Bronchial epithelial cell (primary cell): ENCODE measurements around the gene SLC1A2. TPM values are rescaled to one million over a fixed set of nuclear protein-coding genes. Genes with fewer than 3 reads are reported as not detected.

Source experiments
- DNase-seq: peaks from one replicate; pipeline ENCODE4 v3.0.0-alpha.2; 2010; ENCODE audit warnings: low read depth
- FAIRE-seq: peaks from 2 replicates; lab custom pipeline; 2011; peaks lifted over from hg19 to GRCh38; lab: Jason Lieb, UNC
- H3K27me3 ChIP-seq: 2 replicates; pipeline ENCODE4 v1.5.1; 2011; ENCODE audit warnings: low read length; ENCODE audit not compliant: control insufficient read depth, insufficient read depth
- H3K36me3 ChIP-seq: 2 replicates; pipeline ENCODE4 v1.5.1; 2011; ENCODE audit warnings: low read length; ENCODE audit not compliant: control insufficient read depth, insufficient read depth
- H3K4me3 ChIP-seq: 2 replicates; pipeline ENCODE4 v1.5.1; 2011; ENCODE audit warnings: mild to moderate bottlenecking, low read depth, low read length, control low read depth
- total RNA-seq: library from RNA; depleted of rRNA; stranded (reverse); fragments of >200 nt; gene quantifications from 2 replicates; pipeline ENCODE4 v1.2.1, GENCODE V29; 2014
- TF ChIP-seq, protein P1 (sequence below): IDR thresholded peaks from 2 replicates; pipeline ENCODE4 v1.5.1; 2011; ENCODE audit warnings: mild to moderate bottlenecking, moderate library complexity, low read length, control low read depth, inconsistent platforms; ENCODE audit not compliant: insufficient read depth, severe bottlenecking

The SLC1A2 gene
- total RNA-seq, 1 donor from 2014 or later: under 0.01 TPM

DNA sequence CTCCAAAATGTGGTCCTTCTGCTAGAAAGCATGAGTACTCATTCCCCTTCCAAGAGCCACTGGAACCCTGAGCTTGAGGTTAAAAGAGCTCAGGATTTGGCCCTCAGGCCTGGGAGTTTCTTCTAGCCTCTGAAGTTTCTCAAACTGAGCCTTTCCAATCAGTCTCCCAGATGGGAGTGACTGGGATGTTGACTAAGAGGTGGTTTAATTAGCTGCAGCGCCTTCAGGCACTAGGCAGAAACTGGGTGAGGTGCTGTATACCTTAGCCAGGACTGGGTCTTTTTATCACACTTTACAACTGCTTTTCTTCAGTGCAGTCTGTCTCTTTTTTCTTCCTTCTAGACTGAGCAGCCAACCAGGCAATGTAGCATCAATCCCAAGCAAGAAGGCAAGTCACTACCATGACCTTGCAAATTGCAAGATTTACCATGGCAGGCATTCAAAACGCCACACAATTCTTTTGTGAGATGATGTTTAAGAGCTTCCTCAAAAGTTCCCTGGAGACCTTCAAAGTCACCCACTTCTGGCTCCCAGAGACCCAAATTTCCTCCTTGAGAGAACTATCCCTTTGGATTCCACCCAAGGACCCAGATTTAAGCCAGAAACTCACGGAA lies 93.0 kb downstream of the SLC1A2 start:
- peak; percentile 68 for DNase-seq
- H3K4me3 ChIP-seq: no peak overlapping the region
- no peaks in the 10 kb centered on the region for H3K36me3 ChIP-seq
- TF ChIP-seq, protein P1, sequence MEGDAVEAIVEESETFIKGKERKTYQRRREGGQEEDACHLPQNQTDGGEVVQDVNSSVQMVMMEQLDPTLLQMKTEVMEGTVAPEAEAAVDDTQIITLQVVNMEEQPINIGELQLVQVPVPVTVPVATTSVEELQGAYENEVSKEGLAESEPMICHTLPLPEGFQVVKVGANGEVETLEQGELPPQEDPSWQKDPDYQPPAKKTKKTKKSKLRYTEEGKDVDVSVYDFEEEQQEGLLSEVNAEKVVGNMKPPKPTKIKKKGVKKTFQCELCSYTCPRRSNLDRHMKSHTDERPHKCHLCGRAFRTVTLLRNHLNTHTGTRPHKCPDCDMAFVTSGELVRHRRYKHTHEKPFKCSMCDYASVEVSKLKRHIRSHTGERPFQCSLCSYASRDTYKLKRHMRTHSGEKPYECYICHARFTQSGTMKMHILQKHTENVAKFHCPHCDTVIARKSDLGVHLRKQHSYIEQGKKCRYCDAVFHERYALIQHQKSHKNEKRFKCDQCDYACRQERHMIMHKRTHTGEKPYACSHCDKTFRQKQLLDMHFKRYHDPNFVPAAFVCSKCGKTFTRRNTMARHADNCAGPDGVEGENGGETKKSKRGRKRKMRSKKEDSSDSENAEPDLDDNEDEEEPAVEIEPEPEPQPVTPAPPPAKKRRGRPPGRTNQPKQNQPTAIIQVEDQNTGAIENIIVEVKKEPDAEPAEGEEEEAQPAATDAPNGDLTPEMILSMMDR: no peak
- H3K27me3 ChIP-seq: no peaks in the 10 kb centered on the region
- FAIRE-seq: no peak

DNA sequence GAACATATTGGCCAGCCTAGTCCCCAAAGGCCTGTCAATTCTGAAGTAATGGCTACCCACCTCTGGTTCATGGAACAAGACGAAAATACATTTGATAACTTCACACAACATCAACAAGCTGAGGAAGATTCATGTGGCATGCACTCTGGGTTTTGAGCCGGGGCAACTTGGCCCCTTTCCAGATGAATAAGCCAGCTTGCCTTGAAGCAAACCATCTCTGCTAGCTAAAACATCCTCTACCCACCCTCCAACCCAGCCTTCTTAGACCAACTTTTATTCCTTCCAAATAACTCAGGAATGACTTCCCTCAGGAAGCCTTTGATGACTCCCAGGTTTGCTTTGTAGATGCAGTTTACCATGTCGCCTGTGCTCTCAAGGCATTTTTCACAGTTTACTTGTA lies 94.4 kb downstream of the SLC1A2 start:
- TF ChIP-seq, protein P1: no peak
- Histone ChIP-seq H3K36me3 (no peaks in the 10 kb centered on the region), H3K4me3 (no peak overlapping the region), H3K27me3 (no peaks in the 10 kb centered on the region)
- FAIRE-seq: no peak
- peak; percentile 33 for DNase-seq

DNA sequence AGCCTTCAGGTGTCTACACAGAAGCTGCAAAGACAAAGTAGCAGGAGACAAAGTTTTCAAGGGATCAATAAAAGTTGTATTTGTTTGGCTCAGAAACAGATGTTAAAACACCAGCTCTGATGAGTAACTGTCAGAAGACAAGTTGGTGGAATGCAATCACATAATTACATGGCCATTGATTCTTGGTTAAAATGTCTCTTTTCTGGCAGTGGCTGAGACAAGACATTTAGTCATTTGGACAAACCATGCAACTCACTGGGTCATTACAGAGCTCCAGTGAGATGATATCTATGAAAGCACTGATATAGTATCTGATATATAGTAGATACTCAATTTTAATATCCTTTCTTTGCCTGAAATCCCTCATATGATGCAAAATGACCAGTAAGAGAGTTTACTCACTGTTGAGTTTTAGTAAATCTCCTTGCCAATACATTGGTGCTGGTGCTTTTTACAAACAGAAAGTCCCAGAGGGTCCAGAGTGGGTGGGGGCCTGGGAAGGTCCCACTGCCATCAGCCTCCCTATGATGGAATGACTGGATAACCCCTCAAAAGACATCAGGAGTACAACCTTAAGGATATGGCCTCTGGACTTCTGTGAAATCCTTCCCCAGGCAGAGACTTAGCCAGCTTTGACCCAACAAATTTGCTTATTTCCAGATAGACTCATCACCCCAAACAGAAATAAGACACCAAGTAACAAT lies 95.0 kb downstream of the SLC1A2 start:
- H3K36me3 ChIP-seq: no peaks in the 10 kb centered on the region
- no peak overlapping the region for H3K4me3 ChIP-seq
- DNase-seq: no peak
- H3K27me3 ChIP-seq: no peaks in the 10 kb centered on the region
- FAIRE-seq: no peak
- TF ChIP-seq, protein P1: no peak

DNA sequence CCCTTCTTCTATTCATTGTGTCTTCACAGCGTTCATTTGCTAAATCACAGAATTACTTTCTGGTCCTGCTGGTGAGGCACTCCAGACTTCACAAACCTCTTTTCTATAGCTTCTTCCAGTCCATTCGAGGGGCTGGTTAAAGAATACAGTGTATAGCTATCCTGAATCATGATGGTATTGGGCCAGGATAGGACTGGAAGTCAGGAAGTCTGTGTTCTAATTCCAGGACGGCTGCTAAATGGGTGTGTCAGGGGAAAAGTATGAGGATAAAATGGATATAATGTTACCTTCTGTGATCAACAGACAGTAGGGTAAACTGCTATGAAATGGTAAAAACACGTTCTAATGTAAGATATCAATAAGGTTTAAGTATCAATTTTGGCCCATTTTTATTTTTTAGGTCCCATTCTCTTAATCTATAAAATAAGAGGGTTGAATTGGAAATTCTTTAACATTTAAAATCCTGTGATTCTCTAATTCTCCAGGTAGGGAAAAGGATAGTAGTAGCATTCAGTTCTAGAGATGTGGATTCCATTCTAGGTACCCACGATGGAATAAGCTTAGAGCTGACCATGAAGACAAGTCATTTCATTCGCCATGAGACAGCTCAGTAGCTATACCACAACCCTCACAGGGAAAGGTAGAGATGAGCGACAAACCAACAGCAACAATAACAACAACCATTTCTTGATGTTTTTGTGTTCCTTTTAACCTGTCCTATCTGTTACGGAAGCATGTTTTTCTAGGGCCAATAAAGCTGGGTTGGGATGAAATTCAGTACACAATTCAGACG lies 96.1 kb downstream of the SLC1A2 start:
- H3K27me3 ChIP-seq: no peaks in the 10 kb centered on the region
- TF ChIP-seq, protein P1: no peak
- no peak for FAIRE-seq
- peak; percentile 70 for DNase-seq
- no peaks in the 10 kb centered on the region for H3K36me3 ChIP-seq
- no peak overlapping the region for H3K4me3 ChIP-seq

DNA sequence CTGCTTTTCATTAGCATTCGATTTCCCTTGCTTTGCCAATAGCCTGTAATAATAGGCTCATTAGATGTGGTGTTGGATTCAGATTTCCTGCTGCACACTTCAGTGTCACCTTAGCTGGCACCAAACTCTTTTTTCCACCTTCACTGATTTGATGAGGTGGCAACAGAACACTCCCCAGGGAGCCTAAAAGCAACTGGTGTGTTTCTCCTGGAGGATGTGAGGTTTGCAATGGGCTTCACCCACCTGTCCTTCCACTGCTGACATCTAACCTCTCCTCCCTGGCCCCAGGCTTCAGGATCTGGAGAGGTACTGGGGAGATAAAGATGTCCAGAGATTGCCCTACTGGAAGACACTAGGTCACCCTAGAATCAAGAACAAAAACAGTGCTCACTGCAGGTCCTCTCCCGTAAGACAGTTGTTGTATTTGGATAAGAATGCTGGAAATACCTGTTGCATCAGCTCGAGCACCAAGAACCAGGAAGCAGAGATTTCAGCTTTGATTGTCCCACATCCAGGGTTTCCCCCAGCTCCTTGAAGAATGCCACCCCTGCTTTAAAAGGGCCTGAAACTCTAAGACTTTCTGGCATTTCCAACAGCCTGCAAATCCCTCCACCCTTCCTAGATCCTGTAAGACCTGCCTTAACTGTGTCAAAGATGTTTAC lies 96.9 kb downstream of the SLC1A2 start:
- Histone ChIP-seq H3K4me3 (no peak overlapping the region), H3K27me3 (no peaks in the 10 kb centered on the region), H3K36me3 (no peaks in the 10 kb centered on the region)
- TF ChIP-seq, protein P1: no peak
- no peak for FAIRE-seq
- no peak for DNase-seq
